Spleen (tissue), 7 donors: ENCODE results near the gene GRIK4.

Experiments
- CTCF ChIP-seq, 11 experiments: fragments of 200-600 bp in 7 of 11; fragments of 450-650 bp in 4 of 11; sonication (generic) in 4 of 11; IDR thresholded peaks in 8 of 11; conservative IDR thresholded peaks in 3 of 11; 1 replicate in 7 of 11; 2 replicates in 4 of 11; pipeline versions ENCODE4 v1.4.0 to v1.8.0; 2016 to 2021; ENCODE audit warnings: antibody characterized with exemption in 11 of 11, inconsistent platforms in 4 of 11, mild to moderate bottlenecking in 1 of 11
- POLR2A ChIP-seq, 3 donors: fragments of 450-650 bp; IDR thresholded peaks; one replicate each; pipeline ENCODE4 v1.5.1; 2017; ENCODE audit warnings: antibody characterized with exemption in 3 of 3, mild to moderate bottlenecking in 1 of 3
- POLR2AphosphoS5 ChIP-seq, 3 donors: sonication (generic); formaldehyde crosslinking; IDR thresholded peaks; one replicate each; pipeline ENCODE4 v1.5.1; 2017; ENCODE audit warnings: antibody characterized with exemption in 3 of 3
- donor health status: DM: no; HTN: no; CAD: no; lungs with moderate emphysema.
- donor health status: DM: no; HTN: no; CAD: no.
- donor health status: DM: no; HTN: no; CAD: no.

GRCh38 chr11:120896687-120897086 lies 385.1 kb downstream of the GRIK4 start:
- TF ChIP-seq CTCF (IDR thresholded peaks at IDR 0.05 in 8 of 11, conservative IDR thresholded peaks at IDR 0.05 in 3 of 11) (no peak), POLR2AphosphoS5 (IDR thresholded peaks at IDR 0.05) (no peak), POLR2A (IDR thresholded peaks at IDR 0.05) (no peak)
